Activated CD8-positive, alpha-beta memory T cell treated with anti-CD3 and anti-CD28 coated beads for 48 hours (primary cell): ENCODE data around the gene TSGA10IP.

Experiments used
- DNase-seq, 3 experiments: peaks; one replicate each; pipeline ENCODE4 v3.0.0-alpha.2; 2020; ENCODE audit warnings: low read depth in 2 of 3, low spot score in 2 of 3

Gene TSGA10IP

GRCh38 chr11:65917434-65918210 lies 27.7 kb upstream of the TSGA10IP start:
- no peak for DNase-seq

DNA sequence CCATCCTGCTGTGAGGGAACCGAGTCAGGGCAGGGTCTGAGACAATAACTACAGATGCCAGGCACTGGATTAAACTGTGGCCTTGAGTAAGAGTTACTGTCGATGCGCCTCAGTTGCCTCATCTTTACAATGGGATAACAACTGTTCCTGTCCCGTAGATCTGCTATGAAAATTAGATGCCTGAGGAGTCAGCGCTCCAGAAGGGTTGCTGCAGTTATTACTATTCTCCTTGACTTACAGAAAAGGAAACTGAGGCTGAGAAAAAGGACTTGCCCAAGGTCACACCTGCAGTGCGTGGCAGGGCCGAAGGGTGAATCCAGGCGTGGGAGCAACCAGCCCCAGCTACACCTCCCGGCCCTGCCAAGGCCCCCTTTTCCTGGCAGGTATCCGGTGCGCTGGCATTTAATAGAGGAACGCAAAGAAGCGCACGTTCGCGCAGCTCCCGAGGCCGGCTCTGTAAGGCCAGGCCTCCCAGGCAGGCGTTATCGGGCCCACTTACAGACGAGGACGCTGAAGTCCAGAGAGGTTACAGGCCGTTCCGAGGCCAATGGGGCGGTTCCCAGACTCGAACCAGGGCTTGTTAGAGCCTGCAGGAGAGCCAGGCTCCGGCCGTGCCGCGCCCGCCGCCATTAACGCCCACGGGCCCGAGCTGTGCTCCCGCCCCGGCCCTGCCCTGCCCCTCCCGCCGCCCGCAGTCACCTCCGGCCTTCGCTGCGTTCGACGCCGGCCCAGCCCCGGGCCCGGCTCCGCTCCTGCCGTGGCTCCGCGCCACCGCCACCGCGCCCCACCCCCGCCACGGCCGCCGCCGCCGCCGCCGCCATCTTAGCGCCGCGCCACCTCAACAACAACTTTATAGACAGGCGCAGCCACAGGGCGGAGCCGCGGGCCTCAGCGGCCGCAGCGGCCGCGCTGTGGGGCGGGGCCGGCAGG lies 26.8 kb upstream of the TSGA10IP start, which contains the start of gene C11orf68:
TSS of gene C11orf68 (minus strand) at position 852 of the 930 bp plus-strand sequence. CDS start at position 821, 31 bp downstream.
- DNase-seq, result peak in 1 of 3 experiments; percentile 19

DNA sequence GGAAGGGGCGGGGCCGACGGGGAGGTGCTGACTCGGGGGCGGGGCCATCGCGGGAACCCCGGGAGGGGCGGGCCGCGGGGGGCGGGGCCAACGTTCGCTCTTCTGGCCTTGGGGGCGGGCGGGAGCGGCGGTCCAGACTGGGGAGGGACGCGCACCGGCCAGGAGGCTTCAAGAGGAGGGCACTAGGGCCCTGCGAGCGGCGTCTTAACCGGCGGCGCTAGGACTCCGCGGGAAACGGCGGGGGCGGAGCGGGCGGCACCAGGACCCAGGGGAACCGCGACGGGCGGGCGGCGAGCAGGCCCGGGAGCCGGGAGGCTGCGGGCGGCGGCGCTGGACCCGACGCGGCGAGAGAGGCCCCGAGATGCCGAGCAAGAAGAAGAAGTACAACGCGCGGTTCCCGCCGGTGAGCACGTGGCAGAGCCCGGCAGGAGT lies 26.1 kb upstream of the TSGA10IP start, which contains the start of gene DRAP1:
TSS of gene DRAP1 (plus strand) at position 286 of the 432 bp plus-strand sequence. CDS start at position 362, 76 bp downstream.
- peak; percentile 98 to 99 (median 99) for DNase-seq

DNA sequence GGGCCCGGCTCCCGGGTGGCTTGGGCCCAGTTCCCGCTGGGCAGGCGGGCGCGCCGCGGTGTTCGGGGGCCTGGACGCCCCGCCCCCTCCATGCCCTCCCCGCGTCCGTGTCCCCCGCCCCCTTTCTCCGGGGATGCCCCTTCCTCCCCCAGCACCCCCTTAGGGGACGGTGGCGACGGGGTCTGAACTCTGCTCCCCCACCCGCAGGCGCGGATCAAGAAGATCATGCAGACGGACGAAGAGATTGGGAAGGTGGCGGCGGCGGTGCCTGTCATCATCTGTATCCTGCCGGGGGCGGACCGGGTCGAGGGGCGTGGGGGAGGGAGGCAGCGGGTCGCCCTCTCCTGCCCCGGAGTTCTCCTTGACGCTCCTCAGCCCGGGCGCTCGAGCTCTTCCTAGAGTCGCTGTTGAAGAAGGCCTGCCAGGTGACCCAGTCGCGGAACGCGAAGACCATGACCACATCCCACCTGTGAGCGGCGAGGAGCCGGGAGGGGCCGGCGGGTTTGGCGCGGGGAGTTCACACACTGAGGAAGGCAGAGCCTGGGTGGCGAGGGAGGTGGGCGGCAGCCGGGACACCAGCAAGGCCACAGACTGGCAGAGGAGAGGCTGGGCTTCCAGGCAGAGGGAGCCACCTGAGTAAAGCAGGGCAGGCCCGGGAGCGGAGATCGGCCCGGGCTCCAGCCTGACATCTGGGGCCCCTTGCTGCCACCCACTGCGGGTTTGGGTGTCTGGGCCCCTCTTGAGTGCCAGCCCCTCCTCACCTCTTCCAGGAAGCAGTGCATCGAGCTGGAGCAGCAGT lies 25.5 kb upstream of the TSGA10IP start:
- no peak for DNase-seq

DNA sequence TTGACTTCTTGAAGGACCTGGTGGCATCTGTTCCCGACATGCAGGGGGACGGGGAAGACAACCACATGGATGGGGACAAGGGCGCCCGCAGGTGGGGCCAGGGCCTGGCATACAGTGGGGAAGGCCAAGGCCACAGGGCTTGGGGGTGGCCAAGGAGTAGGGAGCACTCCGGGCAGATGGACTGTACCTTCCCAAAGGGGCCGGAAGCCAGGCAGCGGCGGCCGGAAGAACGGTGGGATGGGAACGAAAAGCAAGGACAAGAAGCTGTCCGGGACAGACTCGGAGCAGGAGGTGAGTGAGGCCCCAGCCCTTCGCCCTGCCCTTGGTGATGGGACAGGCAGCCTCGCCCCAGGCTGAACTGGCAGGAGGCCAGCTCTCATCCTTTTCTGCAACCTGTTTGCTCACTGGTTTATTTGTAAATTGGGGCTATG lies 24.9 kb upstream of the TSGA10IP start:
- DNase-seq, result no peak

- DNase-seq, result no peak
Measured at GRCh38 chr11:65921033-65921555, 24.2 kb upstream of the TSGA10IP start.

DNA sequence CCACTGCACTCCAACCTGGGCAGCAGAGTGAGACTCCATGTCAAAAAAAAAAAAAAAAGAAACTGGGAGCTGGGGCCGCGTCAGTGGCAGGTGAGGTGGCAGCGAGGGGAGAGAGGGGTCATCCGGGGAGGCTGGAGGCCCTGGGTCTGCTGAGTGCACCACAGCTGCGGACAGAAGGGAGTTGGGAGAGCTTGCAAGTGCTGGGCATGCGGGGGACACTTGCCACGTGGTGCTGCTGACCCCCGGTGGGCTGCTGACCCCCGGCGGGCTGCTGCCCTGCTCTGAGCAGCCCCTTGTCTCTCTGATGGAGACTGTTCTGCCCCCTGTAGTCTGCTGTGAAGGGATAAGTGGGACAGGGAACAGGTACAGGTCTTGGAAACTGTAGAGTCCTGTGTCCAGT lies 23.4 kb upstream of the TSGA10IP start:
- DNase-seq, result no peak

- DNase-seq, result no peak
Measured at GRCh38 chr11:65922565-65922964, 22.7 kb upstream of the TSGA10IP start.

DNA sequence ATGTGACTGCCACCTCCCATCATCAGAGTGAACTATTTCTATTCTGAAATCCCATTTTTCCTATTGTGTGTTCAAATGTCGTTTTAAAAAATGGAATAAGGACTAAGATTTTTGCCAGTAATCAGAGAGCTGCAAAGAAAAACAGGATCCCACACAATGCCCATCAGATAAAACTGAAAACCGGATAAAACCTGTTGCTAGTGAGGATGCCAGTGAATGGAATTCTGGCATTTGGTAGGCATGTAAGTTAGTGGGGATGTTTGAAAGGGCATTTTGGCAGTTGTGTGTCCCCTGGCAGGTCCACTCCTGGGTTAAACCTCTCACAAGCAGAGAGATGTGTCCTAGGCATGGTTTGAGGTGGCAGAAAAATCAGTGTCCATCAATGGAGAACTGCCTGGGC lies 19.9 kb upstream of the TSGA10IP start:
- DNase-seq, result no peak

- peak; percentile 35 to 41 (median 38) for DNase-seq
Measured at GRCh38 chr11:65927904-65928397, 17.3 kb upstream of the TSGA10IP start.

- DNase-seq, result no peak
Measured at GRCh38 chr11:65928667-65929066, 16.6 kb upstream of the TSGA10IP start.

DNA sequence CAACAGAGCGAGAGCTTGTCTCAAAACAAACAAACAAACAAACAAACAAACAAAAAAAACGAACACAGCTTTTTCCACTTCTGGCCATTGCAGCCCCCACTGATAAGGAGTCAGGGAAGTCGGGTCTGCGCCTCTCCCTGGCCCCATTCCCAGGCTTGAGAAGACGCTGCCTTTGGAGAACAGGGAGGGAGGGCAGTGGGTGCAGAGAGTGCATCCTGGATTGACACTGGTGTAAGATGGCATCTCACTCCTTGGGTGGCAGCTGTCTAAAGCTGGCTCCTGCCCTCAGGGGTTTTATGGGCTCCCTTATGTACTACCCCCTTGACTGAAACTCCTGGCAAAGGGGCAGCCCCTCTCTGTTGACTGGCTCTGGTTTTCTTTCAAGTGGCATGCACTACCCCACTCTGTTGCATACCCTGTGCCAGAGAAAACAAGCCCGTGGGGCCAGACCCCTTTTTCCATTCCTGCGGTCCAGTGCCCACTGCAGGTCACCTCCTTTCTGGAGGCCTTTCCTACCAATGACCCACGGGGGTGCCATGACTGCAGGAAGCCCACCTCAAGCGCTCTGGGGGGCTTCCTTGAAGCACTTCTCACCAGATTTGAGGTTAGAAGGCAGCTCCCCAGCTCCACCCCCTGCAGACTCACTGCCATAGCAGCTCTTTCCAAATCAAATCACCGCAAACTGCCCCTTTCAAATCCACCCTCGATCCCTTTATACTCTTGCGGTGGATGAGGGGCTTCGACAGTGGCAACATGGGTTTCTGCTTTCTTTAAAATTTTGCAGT lies 13.3 kb upstream of the TSGA10IP start:
- DNase-seq, result no peak

DNA sequence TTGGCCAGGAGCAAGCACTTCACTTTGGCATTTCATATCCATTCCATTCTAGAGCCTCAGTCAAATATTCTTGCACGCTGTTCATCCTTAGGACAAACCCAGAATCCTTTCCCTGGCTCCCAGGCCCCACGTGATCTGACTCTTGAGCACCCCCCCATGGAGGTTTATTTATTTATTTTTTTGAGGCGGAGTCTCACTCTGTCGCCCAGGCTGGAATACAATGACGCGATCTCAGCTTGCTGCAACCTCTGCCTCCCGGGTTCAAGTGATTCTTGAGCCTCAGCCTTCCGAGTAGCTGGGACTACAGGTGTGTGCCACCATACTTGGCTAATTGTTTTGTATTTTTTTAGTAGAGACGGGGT lies 12.7 kb upstream of the TSGA10IP start:
- DNase-seq, result no peak

DNA sequence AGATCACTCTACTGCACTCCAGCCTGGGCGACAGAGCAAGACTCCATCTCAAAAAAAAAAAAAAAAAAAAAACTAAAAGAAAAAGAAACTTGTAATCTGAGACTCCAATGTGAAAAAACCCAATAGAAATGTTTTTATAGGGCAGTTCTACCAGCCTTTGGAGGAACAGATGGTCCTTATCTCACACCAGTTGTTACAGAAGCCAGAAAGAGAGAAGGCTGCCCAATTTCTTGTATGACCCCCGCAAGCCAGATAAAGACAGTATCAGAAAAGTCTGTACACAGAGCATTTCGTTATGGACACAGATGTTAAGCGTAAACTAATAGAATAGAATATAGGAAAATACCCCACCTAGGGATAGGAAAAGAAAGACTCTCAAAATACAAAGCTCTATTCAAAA lies 11.3 kb upstream of the TSGA10IP start:
- DNase-seq, result no peak

DNA sequence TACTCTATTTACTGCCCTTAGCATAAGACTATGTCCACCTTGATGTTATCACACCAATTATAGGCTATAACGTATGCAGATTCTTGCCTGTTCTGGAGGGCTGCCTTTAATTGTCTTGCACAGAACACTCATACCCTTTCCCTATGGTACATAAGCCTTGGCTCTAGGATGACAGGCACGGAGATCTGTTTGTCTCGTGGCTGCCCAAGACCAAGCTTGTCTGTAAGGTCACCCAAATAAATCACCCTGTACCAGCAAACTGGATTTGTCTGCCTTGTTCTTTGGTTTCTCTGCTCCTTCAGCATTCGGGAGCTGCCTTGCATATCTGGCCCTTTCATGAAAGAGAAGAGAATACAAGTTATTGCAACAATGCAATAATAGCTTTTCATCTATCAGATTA lies 7.5 kb upstream of the TSGA10IP start:
- no peak for DNase-seq

DNA sequence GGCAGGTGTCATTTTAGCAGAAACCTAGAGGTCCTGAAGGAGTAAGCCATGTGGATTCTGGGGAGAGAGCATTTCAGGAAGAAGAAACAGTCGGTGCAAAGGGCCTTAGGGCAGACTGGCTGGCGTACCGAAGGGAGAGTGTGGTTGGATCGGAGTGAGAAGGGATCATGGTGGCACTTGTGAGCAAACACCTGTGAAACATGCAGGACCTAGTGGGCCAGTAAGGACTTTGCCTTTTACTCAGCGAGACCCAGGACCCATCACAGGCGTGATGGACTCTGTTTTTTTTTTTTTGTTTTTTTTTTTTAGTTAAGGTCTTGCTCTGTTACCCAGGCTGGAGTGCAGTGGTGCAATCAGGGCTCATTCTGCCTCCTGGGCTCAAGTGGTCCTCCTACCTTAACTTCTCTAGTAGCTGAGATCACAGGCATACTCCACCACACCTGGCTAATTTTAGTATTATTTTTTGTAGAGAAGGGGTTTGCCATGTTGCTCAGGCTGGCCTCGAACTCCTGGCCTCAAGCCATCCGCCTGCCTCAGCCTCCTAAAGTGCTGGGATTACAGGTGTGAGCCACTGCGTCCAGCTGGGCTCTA lies 3.5 kb upstream of the TSGA10IP start:
- DNase-seq, result no peak

- DNase-seq, result no peak
Measured at GRCh38 chr11:65942531-65942930, 2.7 kb upstream of the TSGA10IP start.

DNA sequence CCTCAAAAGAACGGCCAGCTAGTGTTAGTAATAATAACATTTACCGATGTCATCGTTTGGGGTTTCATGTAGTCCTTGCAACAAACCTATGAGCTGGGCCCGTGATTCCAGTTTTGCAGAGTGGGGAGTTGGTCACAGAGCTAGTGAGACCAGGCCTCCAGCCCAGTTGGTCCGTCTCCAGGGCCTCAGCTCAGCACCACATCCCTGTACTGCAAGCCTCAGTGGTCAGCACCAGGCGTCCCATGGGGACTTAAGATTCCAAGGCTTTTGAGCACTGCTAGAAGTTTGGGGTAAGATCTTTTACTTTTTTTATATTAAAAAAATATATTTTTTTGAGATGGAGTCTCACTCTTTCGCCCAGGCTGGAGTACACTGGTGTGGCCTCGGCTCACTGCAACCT lies 1.1 kb upstream of the TSGA10IP start:
- no peak for DNase-seq

GRCh38 chr11:65944767-65945166 lies 513 bp upstream of the TSGA10IP start:
- DNase-seq, result no peak
